ENCODE measurements around the gene MAGEB2.

DNA sequence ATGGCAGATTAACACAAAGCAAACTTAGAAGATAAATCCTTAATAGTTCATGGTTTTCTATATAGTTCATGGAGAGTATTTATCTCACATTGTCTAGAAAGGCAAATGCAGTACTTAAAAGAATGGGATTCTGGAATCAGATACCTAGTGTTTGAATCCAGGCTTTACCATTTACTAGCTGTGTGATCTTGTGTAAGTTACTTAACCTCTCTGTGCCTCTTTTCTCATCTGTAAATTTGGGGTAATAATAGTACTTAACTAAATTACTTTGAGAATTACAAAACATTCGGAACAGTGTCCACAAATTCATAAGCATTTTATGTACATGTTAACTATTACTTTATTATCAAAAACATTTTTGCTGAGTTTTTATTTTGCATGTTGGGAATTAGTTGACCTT is 47.4 kb downstream of the MAGEB2 start:
- TF ChIP-seq, protein P1, sequence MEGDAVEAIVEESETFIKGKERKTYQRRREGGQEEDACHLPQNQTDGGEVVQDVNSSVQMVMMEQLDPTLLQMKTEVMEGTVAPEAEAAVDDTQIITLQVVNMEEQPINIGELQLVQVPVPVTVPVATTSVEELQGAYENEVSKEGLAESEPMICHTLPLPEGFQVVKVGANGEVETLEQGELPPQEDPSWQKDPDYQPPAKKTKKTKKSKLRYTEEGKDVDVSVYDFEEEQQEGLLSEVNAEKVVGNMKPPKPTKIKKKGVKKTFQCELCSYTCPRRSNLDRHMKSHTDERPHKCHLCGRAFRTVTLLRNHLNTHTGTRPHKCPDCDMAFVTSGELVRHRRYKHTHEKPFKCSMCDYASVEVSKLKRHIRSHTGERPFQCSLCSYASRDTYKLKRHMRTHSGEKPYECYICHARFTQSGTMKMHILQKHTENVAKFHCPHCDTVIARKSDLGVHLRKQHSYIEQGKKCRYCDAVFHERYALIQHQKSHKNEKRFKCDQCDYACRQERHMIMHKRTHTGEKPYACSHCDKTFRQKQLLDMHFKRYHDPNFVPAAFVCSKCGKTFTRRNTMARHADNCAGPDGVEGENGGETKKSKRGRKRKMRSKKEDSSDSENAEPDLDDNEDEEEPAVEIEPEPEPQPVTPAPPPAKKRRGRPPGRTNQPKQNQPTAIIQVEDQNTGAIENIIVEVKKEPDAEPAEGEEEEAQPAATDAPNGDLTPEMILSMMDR (IDR thresholded peaks at IDR 0.05; ENCODE audit: low read length): no peak
- no peak for TF ChIP-seq EZH2 (IDR thresholded peaks at IDR 0.05; ENCODE audit: borderline replicate concordance, low read length)
